ENCODE results near the gene CTNNAL1.

CTNNAL1 gene

DNA sequence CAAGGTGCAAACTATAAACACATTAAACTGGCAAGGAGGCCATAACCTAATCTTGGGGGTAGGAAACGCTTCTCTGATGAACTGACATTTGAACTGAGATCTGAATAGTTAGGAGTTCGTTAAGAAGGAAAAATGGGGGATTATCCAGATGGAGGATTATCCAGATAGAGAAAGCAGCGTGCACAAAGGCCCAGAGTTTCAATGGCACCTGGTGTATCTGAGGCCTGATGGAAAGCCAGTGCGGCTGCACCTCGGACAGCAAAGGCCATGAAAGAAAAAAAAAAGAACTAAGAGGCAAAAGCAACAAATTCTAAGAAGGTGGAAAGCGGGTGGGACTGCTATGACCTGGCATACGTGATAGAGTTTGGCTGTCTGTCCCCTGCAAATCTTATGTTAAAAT, 13.0 kb upstream of the CTNNAL1 start:
- DNase-seq, result no peak

DNA sequence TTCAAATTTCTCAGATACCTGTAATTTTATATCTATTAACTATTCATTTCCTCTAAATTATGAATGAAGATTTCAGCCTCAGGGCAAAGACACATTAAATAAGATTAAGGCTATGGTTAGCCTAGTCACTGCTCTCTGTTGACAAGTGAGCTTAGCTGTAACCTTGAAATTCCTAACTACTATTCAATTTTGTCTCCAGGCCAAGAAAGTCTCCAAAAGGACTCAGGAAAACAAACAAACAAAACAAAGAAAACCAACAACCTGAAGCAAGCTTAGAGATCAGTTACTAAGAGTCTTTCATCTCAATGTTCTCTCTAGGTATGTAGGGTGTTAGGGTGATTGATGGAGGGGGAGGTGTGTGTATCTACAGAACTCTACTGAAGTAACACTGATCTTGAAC, 9.6 kb upstream of the CTNNAL1 start:
- DNase-seq, result no peak

DNA sequence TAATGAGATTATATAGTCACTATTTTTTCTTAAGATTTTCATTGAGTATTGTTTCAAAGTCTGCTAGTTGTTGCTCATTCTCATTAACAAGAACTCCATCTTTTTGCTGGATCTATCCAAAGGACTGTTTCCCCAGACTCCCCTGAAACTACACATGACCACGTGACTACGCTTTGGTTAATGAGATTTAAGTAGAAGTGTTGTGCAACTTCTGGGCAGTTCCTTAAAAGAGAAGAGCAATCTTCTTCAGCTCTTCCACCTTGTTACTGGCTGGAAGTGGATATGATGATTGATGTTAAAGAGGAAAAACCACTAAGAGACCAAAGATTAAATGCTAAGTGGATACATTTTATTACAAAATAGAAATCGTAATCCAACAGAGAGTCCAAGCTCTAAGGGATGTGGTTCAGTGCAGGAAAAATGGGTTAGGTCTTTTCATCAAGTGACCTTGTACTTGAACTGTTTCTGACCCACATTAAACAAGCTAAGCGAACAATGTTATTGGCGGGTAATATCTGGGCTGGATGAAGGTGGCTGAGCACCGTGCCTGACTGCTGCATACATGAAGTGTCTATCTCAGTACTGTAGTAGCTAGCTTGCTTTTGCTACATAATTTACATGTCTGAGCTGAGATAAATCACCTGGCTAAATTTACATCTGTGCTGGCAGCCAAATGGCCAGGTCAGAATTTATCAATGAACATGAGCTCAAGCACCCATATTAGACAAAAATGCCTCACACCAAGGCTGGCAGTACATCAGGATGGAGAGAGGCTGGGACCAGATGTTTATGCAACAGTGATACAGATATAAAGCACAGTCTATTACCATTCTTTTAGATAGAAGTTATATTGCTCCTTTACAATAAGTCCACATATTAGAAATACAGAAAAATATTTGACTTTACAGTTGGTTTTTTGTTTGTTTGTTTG, 7.5 kb upstream of the CTNNAL1 start:
- DNase-seq, result no peak

DNA sequence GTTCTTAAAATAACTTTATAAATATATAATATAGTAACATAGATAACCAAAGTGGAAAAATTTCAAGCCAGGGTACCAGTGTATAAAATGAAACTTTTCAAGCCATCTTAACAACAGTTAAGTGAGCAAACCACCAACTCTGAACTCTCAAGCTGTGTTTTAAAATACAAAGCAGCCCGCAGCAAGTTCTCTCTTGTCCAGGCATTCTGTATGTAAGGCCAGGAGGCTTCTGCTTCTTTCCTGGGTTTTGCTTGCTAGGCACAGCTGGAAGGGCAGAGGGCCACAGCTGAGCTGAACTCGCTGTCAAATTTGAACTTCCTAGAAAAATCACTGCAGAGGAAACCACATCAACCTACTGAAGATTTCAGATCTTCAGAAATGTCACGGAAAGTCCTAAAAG, 6.8 kb upstream of the CTNNAL1 start:
- no peak for DNase-seq

DNA sequence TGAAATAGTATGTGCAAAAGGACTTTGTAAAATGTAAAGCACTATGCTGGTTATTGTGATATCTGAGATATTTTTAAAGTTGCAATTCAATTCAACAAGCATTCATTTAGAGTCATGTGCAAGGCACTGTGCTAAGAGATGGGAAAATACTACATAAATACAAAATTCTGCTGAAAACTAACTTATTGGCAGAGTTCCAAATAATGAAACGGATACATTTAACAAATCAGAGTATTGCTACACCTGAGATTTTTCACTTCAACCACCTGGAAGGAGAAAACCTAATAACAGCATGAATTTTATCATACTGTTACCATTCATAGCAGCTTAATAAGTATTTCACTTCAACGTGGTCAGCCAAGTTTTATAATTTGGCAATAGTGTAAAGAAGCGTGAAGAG, 6.1 kb upstream of the CTNNAL1 start:
- no peak for DNase-seq

DNA sequence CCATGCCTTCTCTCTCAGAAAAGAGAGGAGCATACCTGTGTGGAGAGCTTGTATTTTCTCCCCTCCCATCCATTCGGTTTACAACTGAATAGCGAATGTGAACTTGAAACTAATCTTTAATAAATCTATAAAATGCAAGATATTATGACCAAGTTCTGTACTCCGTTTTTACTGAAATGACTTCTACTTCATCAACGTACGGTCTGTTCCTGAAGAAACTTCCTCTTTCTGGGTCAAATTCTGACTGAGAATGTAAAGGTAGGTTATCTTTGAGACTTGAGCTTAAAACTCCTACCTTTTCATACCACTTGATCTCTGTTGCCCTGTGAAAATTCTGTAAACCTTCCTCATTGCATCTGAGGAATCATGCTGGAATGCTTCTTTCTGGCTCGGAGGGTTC, 4.2 kb upstream of the CTNNAL1 start:
- DNase-seq, result no peak

DNA sequence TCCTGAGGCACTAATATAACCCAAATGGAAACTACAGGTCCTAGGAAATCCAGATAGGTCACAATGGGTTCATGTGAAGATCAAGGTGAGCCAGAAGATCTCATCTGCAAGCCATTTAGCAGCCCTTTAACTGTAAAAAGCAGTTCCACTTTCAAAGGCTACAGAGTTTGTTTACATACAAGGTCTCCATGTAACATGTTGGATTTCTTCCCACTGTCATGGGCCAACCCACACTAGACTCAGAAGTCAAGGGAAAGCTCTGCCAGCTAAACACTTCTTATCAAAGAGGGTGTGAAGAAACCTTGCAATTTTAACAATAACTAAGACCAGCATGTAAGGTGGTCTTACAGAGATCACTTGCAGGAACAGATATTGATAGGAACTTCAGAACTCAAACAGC, 3.8 kb upstream of the CTNNAL1 start:
- no peak for DNase-seq

DNA sequence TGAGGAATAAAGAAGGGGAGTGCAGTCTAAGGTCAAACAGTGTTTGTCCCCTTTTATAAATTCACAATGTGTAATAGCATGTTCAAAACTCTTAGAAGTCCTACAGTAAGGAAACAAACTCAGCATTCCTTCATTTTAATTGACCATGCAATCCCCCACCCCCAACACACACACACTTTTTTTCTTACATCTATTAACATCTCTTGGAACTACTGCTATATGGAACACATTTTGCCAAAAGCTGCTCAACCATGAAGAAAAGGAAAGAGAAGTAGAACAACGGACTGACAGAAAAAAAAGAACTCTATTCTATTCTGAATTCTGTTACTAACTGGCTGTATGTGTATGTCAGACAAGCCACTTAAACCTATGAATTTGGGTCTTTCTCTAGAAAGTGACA, 2.8 kb upstream of the CTNNAL1 start:
- no peak for DNase-seq

DNA sequence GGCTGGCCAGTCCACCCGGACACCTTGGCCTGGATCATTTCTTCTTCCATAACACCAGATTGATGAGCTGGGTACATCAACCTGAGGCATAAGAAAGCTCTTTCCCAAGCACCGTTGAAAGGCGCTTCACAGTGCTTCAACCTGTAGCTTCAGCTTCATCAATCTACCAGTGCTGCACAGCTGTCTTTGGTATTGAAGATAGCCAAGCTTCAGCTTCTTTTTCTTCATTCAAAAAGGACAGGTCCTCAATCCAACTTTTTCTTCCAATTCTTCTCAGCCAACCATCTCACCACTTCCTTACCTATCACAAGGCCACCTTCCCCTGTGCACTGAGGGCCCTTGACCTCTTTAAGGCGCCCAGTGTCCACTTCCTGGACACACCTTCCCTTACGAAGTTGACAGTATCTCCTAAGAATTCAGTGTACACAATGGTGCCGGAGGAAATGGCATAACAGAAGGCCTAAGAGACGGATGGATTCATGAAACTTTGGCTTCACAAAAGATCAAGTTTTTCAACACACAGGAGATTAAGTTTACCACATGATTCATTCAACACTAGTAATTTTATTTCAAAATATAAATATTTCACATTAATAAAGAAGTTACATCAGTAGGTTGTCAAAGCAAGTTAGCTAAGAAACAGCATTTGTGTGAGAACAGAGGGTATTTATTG, 1.4 kb upstream of the CTNNAL1 start:
- no peak for DNase-seq

DNA sequence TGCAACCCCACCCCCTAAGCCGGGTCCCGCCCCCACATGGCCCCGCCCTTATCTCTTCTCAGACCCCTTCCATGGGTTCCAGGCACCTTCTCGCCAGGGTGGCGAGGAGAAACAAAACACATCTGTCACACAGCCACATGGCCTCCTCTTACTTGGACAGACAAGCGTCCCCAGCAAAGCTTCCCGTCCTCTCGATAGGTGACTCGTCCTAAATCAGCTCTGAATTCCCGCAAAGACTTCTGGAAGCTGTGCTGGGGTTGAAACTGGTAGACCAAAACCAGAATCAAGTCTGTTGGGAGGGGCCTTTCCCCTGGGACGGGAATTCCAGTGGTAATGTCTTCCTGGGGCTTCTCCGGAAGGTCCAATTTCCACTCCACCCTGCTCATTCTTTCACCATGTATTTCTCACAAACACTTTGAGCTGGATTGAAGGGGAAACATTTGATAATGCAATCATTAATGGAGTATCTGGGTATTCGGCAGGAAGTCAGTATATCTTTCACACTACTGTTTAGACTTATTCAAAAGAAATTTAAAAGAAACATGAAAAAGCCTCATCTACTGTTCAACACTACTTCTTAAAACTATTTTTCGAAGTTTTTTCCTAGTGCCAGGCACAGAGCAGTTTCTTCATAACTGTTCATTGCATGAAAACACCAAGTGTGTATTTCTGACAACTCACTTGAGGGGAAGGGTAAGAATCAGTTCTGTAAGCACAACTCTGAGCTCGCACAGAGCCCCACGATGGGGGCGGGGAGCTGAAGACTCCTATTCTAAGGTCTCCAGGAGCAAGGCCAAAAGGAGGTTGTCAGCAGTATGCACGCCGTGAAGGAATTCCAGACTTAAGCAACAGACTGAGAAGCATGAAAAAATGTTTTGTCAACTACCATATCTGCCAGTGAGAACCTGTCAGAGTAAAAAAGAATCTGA, 644 bp upstream of the CTNNAL1 start:
- peak; percentile 47 for DNase-seq

DNA sequence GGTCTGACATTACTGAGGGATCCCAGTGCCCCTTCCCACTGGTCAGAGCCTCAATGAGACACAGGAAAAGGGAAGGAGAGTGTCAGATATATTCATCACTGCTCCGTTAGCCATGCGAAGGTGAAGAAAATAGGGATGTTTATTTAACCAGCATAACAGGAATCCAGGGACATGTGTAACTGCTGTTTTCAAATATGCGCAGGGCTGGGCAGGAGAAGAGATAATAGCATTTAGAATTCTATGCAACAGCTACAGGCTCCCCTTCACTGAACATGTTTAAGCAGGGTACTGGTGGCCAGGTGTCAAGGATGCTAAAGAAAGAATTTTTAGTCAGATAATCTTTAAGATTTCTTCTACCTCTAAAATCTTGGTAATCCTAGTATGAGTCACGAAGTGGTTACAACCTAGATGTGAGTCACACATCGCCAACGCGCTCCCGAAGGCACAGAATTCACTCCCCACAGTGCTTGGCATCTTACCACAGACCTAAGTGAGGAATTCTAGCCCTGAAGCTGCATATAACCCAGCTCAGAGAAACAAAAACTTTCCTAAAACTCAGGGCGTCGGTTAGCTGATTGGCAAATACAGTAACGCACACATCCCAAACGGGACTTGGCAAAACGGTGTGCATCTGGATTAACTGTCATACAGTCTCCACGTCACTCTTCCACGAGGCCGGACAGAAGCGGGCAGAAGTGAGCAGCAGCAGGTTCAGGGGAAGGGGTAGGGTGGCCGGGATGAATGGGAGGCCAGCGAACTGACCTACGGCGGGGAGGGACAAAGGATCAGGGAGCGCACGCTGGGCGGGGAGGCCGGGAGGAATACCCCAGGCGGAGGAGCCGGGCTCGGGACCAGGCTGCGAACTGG, 1.1 kb downstream of the CTNNAL1 start:
- peak; percentile 73 for DNase-seq

DNA sequence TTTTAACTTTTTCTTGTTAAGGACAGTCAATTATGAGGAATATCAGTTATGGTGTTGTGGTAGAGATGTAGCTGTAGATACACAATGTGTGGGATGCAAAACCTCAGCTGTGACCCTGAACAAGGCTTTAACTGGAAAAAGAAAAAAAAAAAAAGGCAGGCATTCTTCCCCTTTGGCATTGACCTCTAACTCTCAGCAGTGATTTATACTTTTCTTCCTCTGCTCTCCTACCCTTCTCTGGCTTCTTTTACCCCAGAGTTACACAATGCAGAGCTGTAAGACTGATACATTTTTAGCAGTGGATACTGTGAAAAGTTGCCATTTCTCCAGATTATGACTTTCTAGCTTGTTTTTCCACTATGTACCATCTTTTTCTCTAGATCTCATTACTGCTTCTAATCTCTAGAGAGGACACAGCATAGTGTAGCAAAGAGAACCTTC, 2.0 kb downstream of the CTNNAL1 start:
- DNase-seq, result no peak

DNA sequence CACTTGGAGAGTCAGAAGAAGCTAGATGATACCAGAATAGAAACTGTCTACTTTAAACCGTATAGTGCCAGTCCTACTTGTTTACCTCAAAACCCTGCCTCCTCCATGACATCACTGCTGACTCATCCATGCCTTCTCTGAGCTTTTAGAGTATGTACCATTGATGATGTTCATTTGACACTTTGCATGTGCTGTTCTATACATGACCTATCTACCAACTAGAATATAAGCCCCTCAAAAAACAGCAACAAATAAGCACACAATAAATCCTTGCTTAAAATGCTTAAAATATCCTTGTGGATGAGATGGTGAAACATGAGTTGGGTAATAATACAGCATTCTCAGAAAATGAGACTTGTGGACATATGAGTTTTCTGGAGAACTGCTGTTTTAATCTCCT, 2.6 kb downstream of the CTNNAL1 start:
- no peak for DNase-seq

DNA sequence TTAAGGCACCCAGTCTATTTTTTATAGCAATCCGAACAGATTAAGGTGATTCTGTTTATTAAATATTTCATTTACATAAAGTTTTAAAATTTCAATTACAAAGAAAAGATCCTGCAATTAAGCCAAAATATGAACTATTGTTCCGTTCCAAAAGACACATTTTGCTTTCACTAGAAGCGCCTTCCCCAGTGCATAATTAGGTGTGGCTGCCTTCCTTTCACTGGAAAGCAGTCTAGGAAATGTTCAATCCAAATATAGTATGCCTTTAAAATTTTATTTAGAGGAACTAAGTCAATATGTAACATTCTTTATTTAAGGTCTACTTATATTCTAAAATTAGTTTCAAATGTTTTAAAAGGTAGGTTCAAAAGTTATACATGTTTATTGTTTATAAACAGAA, 7.6 kb downstream of the CTNNAL1 start:
- no peak for DNase-seq

DNA sequence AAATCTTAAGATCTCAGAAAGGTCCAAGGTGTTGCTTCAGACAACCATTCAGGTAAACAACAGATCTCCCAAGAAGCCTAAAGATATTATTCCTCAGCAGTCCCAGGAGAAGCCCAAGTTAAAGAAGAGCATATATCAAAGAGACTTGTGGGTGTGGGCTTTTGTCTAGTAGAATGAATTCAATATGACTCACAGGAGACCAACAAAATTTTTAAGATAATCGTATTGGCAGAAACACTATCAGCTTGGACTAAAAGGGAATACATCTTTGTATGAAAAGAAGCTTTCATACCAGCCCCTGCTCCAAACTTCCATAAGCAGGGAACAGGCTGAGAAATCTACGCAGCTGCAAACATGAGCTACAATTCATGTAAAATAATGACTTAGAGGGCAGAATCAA, 10.2 kb downstream of the CTNNAL1 start:
- no peak for DNase-seq

DNA sequence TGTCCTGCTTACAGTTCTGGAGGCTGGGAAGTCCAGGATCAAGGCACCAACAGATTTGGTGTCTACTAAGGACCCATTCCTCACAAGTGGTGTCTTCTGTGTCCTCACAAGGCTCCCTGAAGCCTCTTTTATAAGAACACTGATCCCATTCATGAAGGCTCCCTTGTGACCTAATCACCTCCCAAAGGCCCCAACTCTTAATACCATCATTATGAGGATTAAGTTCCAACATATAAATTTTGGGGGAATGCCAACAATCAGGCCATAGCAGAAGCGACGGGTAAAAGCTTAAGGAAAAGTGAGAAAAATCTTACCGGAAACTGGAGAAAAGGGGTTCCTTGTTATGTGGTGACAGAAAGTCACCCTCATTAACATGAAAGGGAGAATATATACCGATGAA, 11.2 kb downstream of the CTNNAL1 start:
- no peak for DNase-seq

DNA sequence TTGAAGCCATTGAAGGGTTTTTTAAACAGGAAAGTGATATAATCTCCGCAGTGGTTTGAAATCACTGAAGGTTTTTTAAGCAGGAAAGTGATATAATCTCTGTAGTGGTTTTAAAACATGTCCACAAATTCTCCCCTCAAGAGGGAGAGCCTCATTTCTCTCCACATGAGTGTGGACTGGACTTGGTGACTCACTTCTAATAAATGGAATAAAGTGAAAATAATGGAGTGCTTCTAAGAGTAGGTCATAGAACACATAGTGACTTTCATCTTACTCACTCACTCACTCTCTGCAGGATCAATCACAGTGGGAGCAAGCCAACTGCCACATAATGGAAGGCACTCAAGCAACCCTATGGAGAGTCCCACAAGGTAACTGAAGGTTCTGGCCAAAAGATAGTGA, 12.0 kb downstream of the CTNNAL1 start:
- DNase-seq, result no peak

DNA sequence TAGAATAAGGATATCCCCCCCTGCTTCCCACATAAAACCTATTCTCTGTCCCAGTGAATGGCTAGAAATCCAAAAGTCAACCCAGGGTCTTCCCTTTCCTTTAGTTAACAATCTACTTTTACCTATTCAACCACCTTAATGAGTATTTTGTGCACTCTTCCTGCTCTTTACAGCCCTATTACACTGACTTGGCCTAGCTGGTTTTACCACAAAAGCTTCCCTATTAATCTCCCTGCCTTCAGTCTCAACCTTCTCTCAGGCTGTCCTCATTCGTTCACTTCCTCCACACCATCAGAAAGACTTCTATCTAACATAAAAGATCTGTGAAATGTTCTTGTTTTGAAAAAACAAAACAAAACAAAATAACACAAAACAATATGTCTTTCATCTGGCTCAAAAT, 16.2 kb downstream of the CTNNAL1 start:
- no peak for DNase-seq

DNA sequence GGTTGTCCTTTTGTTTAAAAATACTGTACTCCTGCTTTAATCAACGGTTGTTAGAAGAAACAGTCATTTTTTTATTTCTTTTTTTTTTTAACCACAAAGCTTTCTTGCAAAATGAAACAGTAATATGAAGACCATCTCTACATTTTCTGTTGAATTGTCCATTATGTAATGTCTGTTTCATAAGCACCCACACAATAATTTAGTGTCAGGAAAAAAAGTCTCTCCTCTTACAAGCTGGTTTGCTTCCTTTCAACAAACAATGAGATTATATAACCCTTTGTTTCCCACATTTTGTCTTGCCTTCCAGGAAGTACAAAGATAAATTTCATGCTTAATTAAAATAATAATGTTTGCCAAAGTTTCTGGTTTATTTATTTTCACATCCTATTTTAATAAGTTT, 16.7 kb downstream of the CTNNAL1 start:
- no peak for DNase-seq

DNA sequence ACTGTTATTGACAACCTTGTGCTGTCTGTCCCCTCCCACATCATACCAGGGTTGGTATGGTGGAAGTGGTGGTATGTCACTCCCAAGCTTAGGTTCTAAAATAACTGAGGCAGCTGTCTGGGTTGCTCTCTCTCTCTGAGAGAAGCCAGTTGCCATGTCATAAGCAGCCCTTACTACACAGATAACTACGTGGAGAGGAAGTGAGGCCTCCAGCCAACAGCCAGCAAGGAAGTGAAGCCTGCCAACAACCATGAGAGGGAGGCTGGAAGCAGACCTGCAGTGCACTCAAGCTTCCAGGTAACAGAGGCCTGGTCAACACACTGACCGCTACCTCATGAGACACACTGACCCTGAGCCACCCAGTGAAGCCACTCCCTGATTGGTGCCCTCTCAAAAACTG, 18.6 kb downstream of the CTNNAL1 start:
- DNase-seq, result no peak

DNA sequence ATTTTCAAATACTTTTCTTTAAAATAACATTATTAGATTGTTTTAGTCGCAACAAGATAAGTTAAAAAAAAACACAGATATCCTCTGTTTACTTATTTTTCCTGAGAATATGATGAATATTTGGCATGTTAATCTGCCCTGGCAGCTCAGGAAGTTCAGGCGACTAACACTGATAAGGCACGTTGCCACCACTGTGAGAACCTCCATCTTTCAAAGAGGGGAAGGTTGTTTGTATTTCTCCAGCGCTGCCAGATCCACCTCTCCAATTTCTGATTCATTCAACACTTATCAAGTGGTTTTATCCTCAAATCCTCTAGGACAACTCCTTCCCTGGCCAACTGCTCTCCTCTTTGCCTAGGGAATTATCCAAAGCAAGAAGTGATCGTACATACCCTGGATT, 21.8 kb downstream of the CTNNAL1 start:
- no peak for DNase-seq

DNA sequence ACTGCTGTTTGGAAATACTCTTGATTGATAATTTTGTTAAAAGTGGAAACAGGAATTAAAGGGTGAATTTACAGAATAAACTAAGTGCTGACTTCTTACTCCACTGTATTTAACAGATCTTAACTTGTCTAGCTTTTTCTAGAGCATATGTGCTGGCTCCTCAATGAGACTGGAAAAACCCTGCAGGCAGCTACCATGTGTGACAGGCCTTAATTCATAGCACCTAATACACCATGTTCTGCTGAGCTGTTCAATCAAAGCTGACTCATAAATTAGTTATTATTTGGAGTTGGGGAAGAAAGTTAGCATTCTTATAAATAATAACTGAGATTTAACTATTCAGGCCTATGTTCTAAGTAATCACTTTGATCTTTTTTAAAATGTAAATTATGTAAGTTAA, 29.4 kb downstream of the CTNNAL1 start:
- DNase-seq, result no peak

All from left hindlimb (tissue), 1 donor.